ENCODE measurements around the gene FTSJ3.
A peak's percentile ranks its signal among the peaks of the same experiment; 100 is the strongest.

The FTSJ3 gene

GRCh38 chr17:63790057-63790456, 37.4 kb downstream of the FTSJ3 start:
- DNase-seq (ENCODE audit: low read depth in 2 of 2): no peak

- no peak for DNase-seq (ENCODE audit: low read depth in 2 of 2)
Measured at GRCh38 chr17:63786971-63787711, 40.3 kb downstream of the FTSJ3 start.

GRCh38 chr17:63786117-63786516, 41.3 kb downstream of the FTSJ3 start:
- no peak for DNase-seq (ENCODE audit: low read depth in 2 of 2)

- DNase-seq (ENCODE audit: low read depth in 2 of 2): no peak
Measured at GRCh38 chr17:63785556-63785955, 41.9 kb downstream of the FTSJ3 start.

GRCh38 chr17:63783522-63783921, 43.9 kb downstream of the FTSJ3 start:
- no peak for DNase-seq (ENCODE audit: low read depth in 2 of 2)

- DNase-seq (ENCODE audit: low read depth in 2 of 2): no peak
Measured at GRCh38 chr17:63780928-63781327, 46.5 kb downstream of the FTSJ3 start.

GRCh38 chr17:63780507-63780906, 47.0 kb downstream of the FTSJ3 start:
- no peak for DNase-seq (ENCODE audit: low read depth in 2 of 2)

GRCh38 chr17:63775420-63775819, 52.0 kb downstream of the FTSJ3 start:
- DNase-seq (ENCODE audit: low read depth in 2 of 2): no peak

- no peak for DNase-seq (ENCODE audit: low read depth in 2 of 2)
Measured at GRCh38 chr17:63774969-63775265, 52.5 kb downstream of the FTSJ3 start.

GRCh38 chr17:63774141-63774968, 53.1 kb downstream of the FTSJ3 start, which contains the start of gene DDX42:
DDX42 (plus strand) TSS chr17:63774170; CDS start chr17:63787050, 12,880 bp downstream.
- peak; percentile 82 to 84 for DNase-seq (ENCODE audit: low read depth in 2 of 2)

GRCh38 chr17:63773272-63774140, 54.0 kb downstream of the FTSJ3 start, which contains the start of gene CCDC47:
CCDC47 (minus strand) TSS chr17:63773597; CDS start chr17:63766175, 7,422 bp downstream.
- DNase-seq (ENCODE audit: low read depth in 2 of 2): peak; percentile 94 to 98

- no peak for DNase-seq (ENCODE audit: low read depth in 2 of 2)
Measured at GRCh38 chr17:63772801-63773271, 54.6 kb downstream of the FTSJ3 start.
